SK-N-MC (cell line): ENCODE measurements around the gene COG5.

ENCODE experiments used
- DNase-seq: peaks from one replicate; pipeline ENCODE4 v3.0.0-alpha.2; 2011; ENCODE audit warnings: low read depth, low spot score
- H3K27ac ChIP-seq: fragments of 200-600 bp; sonication (generic); 2 replicates; pipeline ENCODE4 v1.5.1; 2016; ENCODE audit warnings: mixed run types
- H3K36me3 ChIP-seq: fragments of 200-600 bp; sonication (generic); 2 replicates; pipeline ENCODE4 v1.6.1; 2017; ENCODE audit warnings: antibody characterized with exemption, low read length, mixed read lengths; ENCODE audit not compliant: insufficient read depth
- H3K4me3 ChIP-seq: fragments of 200-600 bp; sonication (generic); 2 replicates; pipeline ENCODE4 v1.5.1; 2016
- H3K9ac ChIP-seq: fragments of 200-600 bp; sonication (generic); 2 replicates; pipeline ENCODE4 v1.8.0; 2017; ENCODE audit warnings: mixed run types, mixed read lengths; ENCODE audit not compliant: insufficient read length
- H3K9me3 ChIP-seq: fragments of 200-600 bp; sonication (generic); 2 replicates; pipeline ENCODE4 v1.6.1; 2017; ENCODE audit warnings: low read depth, mild to moderate bottlenecking, antibody characterized with exemption, low read length, moderate library complexity, mixed read lengths
- EZH2 ChIP-seq: fragments of 200-600 bp; sonication (generic); IDR thresholded peaks from one replicate; pipeline ENCODE4 v1.6.1; 2017; ENCODE audit warnings: antibody characterized with exemption
- FOXP2 ChIP-seq: optimal IDR thresholded peaks from 2 replicates; pipeline ENCODE3; 2011; ENCODE audit warnings: mild to moderate bottlenecking, moderate library complexity; ENCODE audit not compliant: insufficient read depth; ENCODE audit errors: extremely low read length, control extremely low read depth
- POLR2AphosphoS5 ChIP-seq: IDR thresholded peaks from 2 replicates; pipeline ENCODE4 v1.6.1; 2012; ENCODE audit warnings: mild to moderate bottlenecking, low read depth, low read length, borderline replicate concordance

COG5 gene

GRCh38 chr7:107353701-107354100 lies 210.0 kb downstream of the COG5 start:
- Histone ChIP-seq H3K4me3 (no peak overlapping the region), H3K9ac (no peak overlapping the region), H3K27ac (no peak overlapping the region), H3K9me3 (no peaks in the 10 kb centered on the region), H3K36me3 (no peaks in the 10 kb centered on the region)
- no peak for TF ChIP-seq FOXP2
- TF ChIP-seq EZH2 = no peak
- TF ChIP-seq POLR2AphosphoS5 = no peak
- DNase-seq = no peak

GRCh38 chr7:107345898-107346297 lies 217.8 kb downstream of the COG5 start:
- TF ChIP-seq POLR2AphosphoS5 (no peak), FOXP2 (no peak), EZH2 (no peak)
- 0 out of 2 replicates have a peak, but pooled peaks cover 4% of the 10 kb centered on the region for H3K9me3 ChIP-seq
- H3K4me3 ChIP-seq = no peak overlapping the region
- H3K27ac ChIP-seq = no peak overlapping the region
- no peaks in the 10 kb centered on the region for H3K36me3 ChIP-seq
- DNase-seq = no peak
- no peak overlapping the region for H3K9ac ChIP-seq

DNA sequence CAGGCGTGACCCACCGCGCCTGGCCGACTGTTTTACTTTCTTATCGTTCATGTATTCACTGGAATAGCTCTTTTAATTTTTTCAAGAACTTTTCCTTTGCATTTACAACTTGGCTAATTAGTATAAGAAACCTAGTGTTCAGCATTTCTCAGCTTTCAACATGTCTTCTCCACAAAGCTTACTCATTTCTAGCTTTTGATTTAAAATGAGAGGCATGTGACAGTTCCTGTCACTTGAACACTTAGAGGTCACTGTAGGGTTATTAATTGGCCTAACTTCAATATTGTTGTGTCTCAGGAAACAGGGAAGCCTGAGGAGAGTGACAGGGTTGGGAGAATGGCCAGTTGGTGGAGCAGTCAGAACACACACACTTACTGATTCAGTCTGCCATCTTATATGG lies 218.9 kb downstream of the COG5 start:
- Histone ChIP-seq H3K9me3 (0 out of 2 replicates have a peak, but pooled peaks cover 4% of the 10 kb centered on the region), H3K27ac (no peak overlapping the region), H3K4me3 (no peak overlapping the region), H3K9ac (no peak overlapping the region), H3K36me3 (no peaks in the 10 kb centered on the region)
- no peak for DNase-seq
- no peak for TF ChIP-seq EZH2
- TF ChIP-seq POLR2AphosphoS5 = no peak
- TF ChIP-seq FOXP2 = no peak

GRCh38 chr7:107344286-107344685 lies 219.4 kb downstream of the COG5 start:
- H3K9me3 ChIP-seq = 0 out of 2 replicates have a peak, but pooled peaks cover 4% of the 10 kb centered on the region
- DNase-seq = no peak
- no peak overlapping the region for H3K4me3 ChIP-seq
- no peak for TF ChIP-seq EZH2
- TF ChIP-seq FOXP2 = no peak
- no peak for TF ChIP-seq POLR2AphosphoS5
- no peaks in the 10 kb centered on the region for H3K36me3 ChIP-seq
- H3K9ac ChIP-seq = no peak overlapping the region
- H3K27ac ChIP-seq = no peak overlapping the region

DNA sequence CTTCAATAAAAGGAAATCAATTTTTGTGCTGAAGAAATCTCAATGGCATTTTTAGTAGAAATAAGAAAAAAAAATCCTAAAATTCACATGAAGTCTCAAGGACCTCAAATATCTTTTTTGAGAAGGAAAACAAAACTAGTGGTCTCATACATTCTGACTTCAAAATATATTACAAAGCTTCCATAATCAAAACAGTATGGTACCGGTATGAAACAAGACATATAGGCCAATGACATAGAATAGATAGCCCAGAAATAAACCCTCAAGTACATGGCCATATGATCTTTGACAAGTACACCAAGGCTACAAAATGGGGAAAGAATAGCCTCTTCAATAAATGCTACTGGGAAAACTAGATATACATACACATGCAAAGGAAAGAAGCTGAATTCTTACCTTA lies 225.6 kb downstream of the COG5 start:
- no peak overlapping the region for H3K27ac ChIP-seq
- H3K9me3 ChIP-seq = peaks cover 15% of the 10 kb centered on the region; the same call in 1 of the 2 replicates
- no peak overlapping the region for H3K9ac ChIP-seq
- H3K36me3 ChIP-seq = peaks cover 4% of the 10 kb centered on the region; the same call in 1 of the 2 replicates
- no peak overlapping the region for H3K4me3 ChIP-seq
- no peak for TF ChIP-seq FOXP2
- no peak for TF ChIP-seq POLR2AphosphoS5
- TF ChIP-seq EZH2 = no peak
- no peak for DNase-seq

DNA sequence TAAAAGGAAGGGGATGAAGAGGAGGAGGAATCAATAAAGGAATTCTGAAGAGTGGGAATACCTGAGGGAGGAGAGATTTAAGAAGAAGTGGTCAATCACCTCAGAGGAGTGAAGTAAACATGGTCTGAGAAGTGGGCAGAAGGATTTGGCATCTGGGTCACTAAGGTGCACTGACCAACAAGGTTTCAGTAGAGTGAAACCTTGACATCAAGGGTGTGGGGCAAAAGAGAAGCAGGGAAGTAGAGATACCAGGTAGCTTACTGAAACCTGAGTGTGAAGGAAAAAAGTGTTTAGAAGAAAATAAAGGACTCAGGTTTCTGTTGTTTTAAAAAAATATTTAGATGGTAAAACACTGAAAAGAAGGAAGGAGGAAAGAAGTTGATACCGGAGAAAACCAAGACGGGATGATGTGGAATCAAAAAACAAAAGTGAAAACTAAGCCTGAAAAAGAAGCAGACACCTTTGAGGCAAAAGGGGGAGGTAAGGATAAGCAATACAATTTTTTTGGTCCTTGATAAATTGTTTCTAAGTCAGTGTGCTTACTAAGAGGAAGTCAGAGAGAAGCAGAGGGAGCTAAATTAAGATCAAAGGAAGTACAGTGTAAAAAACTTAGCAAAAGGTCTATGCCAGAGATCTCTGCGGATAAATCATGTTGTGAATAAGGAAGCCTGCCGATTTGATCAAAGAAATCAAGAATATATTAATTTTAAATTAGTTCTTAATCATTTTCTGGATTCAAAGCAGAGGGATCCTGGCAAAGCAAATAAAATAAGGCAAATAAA lies 231.0 kb downstream of the COG5 start:
- no peaks in the 10 kb centered on the region; the same call in 1 of the 2 replicates for H3K36me3 ChIP-seq
- no peaks in the 10 kb centered on the region; the same call in 1 of the 2 replicates for H3K9me3 ChIP-seq
- no peak for DNase-seq
- H3K27ac ChIP-seq = no peak overlapping the region
- no peak overlapping the region for H3K4me3 ChIP-seq
- TF ChIP-seq EZH2 = no peak
- TF ChIP-seq POLR2AphosphoS5 = no peak
- no peak for TF ChIP-seq FOXP2
- no peak overlapping the region for H3K9ac ChIP-seq

DNA sequence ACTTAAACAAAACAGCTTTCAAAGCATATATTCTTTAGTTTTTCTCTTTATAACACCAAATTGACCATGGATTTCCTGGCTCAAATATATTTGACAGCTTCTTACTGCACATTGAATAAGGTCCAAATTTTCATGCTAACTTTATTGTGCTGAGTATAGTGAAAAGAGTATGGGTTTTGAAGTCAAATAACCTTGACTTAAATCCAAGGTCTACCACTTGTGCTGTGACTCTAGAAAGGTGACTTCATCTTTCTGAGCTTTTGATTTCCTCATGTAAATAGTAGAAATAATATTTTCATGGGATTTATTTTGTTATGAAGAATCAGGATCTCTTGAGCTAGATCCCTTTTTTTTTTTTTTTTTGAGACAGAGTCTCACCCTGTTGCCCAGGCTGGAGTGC lies 233.2 kb downstream of the COG5 start:
- Histone ChIP-seq H3K36me3 (peaks cover 9% of the 10 kb centered on the region; the same call in 1 of the 2 replicates), H3K9me3 (no peaks in the 10 kb centered on the region)

DNA sequence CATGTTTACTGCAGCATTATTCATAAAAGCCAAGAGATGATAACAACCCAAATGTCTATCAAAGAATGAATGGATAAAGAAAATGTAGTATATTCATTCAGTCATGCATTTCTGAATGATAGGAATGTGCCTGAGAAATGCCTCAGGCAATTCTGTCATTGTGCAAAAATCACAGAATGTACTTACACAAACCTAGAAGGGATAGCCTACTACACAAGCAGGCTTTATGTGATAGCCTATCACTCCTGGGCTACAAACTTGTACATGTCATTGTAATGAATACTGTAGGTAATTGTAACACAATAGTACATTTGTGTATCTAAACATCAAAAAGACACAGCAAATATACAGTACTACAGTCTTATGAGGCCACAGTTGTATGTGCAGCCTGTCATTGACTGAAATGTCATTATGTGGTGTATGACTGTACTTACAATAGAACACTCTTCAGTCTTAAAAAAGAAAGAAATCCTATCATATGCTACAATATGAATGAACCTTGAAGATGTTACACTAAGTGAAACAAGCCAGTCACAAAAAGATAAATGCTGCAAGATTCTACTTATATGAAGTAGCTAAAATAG lies 235.6 kb downstream of the COG5 start:
- no peak overlapping the region for H3K27ac ChIP-seq
- H3K9me3 ChIP-seq = no peaks in the 10 kb centered on the region
- TF ChIP-seq POLR2AphosphoS5 (no peak), FOXP2 (no peak), EZH2 (no peak)
- H3K9ac ChIP-seq = no peak overlapping the region
- H3K4me3 ChIP-seq = no peak overlapping the region
- peaks cover 9% of the 10 kb centered on the region; the same call in 1 of the 2 replicates for H3K36me3 ChIP-seq
- DNase-seq = no peak

More for the DNA sequence above, 233.2 kb downstream of the COG5 start:
- TF ChIP-seq EZH2 (no peak), POLR2AphosphoS5 (no peak), FOXP2 (no peak)
- H3K9ac ChIP-seq = no peak overlapping the region
- H3K4me3 ChIP-seq = no peak overlapping the region
- no peak overlapping the region for H3K27ac ChIP-seq
- DNase-seq = no peak
